Adipocyte (in vitro differentiated cells): ENCODE data around the gene CACNG6.

Experiments
- DNase-seq: peaks from one replicate; pipeline ENCODE4 v3.0.0-alpha.2; 2015; ENCODE audit warnings: low read depth
- H3K27me3 ChIP-seq: replicated peaks from 2 replicates; pipeline ENCODE4 v1.7.0; 2013; ENCODE audit warnings: mild to moderate bottlenecking, low read length, moderate library complexity; ENCODE audit not compliant: control insufficient read depth, insufficient read depth
- H3K36me3 ChIP-seq: 2 replicates; pipeline ENCODE4 v1.7.0; 2013; ENCODE audit warnings: low read length, mild to moderate bottlenecking, moderate library complexity; ENCODE audit not compliant: control insufficient read depth, insufficient read depth, severe bottlenecking
- H3K4me1 ChIP-seq: 2 replicates; pipeline ENCODE4 v1.7.0; 2013; ENCODE audit warnings: mild to moderate bottlenecking, low read length, moderate library complexity; ENCODE audit not compliant: control insufficient read depth, insufficient read depth
- H3K4me3 ChIP-seq: 2 replicates; pipeline ENCODE4 v1.7.0; 2013; ENCODE audit warnings: mild to moderate bottlenecking, low read length, moderate library complexity
- H3K9ac ChIP-seq: 2 replicates; pipeline ENCODE4 v1.7.0; 2013; ENCODE audit warnings: mild to moderate bottlenecking, low read length, moderate library complexity
- H3K9me3 ChIP-seq: 2 replicates; pipeline ENCODE4 v1.7.0; 2013; ENCODE audit warnings: mild to moderate bottlenecking, low read length, moderate library complexity; ENCODE audit not compliant: control insufficient read depth

The CACNG6 gene

DNA sequence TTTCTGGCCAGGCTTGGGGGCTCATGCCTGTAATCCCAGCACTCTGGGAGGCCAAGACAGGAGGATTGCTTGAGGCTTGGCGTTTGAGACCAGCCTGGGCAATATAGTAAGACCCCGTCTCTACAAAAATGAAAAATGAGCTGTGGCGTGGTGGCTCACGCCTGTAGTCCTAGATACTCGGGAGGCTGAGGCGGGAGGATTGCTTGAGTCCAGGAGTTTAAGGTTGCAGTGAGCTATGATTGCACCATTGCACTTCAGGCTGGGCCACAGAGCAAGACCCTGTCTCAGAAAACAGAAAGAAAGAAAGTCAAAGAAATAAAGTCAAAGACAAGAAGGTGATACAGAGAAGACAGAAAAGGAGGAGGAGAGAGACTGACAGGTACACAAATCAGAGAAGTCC is 2.5 kb upstream of the CACNG6 start:
- H3K36me3 ChIP-seq, result no peaks in the 10 kb centered on the region
- no peak for DNase-seq
- H3K27me3 ChIP-seq, result peaks cover 41% of the 10 kb centered on the region
- no peak overlapping the region for H3K9ac ChIP-seq
- no peaks in the 10 kb centered on the region for H3K9me3 ChIP-seq
- H3K4me1 ChIP-seq, result no peaks in the 10 kb centered on the region
- no peak overlapping the region for H3K4me3 ChIP-seq

- Histone ChIP-seq H3K9me3 (no peaks in the 10 kb centered on the region), H3K4me1 (no peaks in the 10 kb centered on the region), H3K4me3 (no peak overlapping the region), H3K36me3 (no peaks in the 10 kb centered on the region), H3K27me3 (peaks cover 41% of the 10 kb centered on the region), H3K9ac (no peak overlapping the region)
- no peak for DNase-seq
Observed at GRCh38 chr19:53989600-53990533, 1.6 kb upstream of the CACNG6 start.

DNA sequence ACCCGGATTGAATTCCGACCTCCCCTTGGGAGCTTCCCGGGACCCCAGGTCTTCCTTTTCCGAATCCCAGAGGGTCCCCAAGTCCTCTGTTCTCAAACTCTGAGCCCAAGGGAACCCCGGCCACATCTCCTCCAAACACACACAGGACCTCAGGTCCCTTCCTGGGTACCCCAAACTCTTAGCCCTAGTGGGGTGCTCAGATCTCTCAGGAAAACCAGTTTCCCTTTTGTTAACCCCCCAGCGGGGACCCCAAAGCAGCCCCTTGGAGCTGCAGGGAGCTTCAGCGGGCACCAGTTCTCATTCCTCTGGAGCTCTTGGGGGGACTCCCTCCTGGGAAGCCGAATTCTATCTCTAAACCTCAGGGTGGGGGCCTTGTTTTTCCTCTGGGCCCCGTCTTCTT is 774 bp downstream of the CACNG6 start:
- DNase-seq, result no peak
- no peaks in the 10 kb centered on the region for H3K4me1 ChIP-seq
- H3K9ac ChIP-seq, result no peak overlapping the region
- no peaks in the 10 kb centered on the region for H3K36me3 ChIP-seq
- H3K27me3 ChIP-seq, result peaks cover 49% of the 10 kb centered on the region
- H3K9me3 ChIP-seq, result no peaks in the 10 kb centered on the region
- no peak overlapping the region for H3K4me3 ChIP-seq

DNA sequence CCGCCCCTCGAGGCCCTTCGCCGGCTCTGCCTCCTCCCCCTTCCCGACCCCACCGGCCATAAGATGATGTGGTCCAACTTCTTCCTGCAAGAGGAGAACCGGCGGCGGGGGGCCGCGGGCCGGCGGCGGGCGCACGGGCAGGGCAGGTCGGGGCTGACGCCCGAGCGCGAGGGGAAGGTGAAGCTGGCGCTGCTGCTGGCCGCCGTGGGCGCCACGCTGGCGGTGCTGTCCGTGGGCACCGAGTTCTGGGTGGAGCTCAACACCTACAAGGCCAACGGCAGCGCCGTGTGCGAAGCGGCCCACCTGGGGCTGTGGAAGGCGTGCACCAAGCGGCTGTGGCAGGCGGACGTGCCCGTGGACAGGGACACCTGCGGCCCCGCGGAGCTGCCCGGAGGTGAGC is 1.4 kb downstream of the CACNG6 start:
- Histone ChIP-seq H3K4me1 (no peaks in the 10 kb centered on the region), H3K9ac (no peak overlapping the region), H3K9me3 (no peaks in the 10 kb centered on the region), H3K36me3 (no peaks in the 10 kb centered on the region), H3K4me3 (no peak overlapping the region), H3K27me3 (peaks cover 55% of the 10 kb centered on the region)
- no peak for DNase-seq

- H3K27me3 ChIP-seq, result peaks cover 60% of the 10 kb centered on the region
- H3K36me3 ChIP-seq, result no peaks in the 10 kb centered on the region
- H3K4me3 ChIP-seq, result no peak overlapping the region
- DNase-seq, result no peak
- H3K9me3 ChIP-seq, result no peaks in the 10 kb centered on the region
- no peaks in the 10 kb centered on the region for H3K4me1 ChIP-seq
- H3K9ac ChIP-seq, result no peak overlapping the region
Observed at GRCh38 chr19:53993448-53993847, 2.0 kb downstream of the CACNG6 start.

DNA sequence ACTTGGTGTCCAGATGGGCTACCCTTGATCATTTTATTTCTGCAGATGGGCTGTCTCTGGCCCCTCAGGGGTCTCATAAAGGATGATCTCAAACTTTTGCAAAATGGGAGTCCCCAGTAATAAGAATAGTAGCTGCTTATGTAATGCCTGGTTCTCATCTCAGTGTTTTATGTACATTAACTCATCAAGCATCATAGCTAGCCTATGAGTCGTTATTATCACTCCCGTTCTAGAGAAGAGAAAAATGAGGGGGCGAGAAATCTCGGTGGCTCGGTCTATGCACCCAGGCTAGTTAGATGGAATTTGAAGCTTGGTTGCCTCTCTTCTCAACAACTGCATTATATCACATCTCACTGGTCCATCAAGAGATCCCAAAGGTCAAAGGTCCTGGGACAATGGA is 3.4 kb downstream of the CACNG6 start:
- no peak overlapping the region for H3K9ac ChIP-seq
- DNase-seq, result no peak
- no peaks in the 10 kb centered on the region for H3K4me1 ChIP-seq
- no peaks in the 10 kb centered on the region for H3K36me3 ChIP-seq
- H3K9me3 ChIP-seq, result no peaks in the 10 kb centered on the region
- no peak overlapping the region for H3K4me3 ChIP-seq
- peaks cover 64% of the 10 kb centered on the region for H3K27me3 ChIP-seq

DNA sequence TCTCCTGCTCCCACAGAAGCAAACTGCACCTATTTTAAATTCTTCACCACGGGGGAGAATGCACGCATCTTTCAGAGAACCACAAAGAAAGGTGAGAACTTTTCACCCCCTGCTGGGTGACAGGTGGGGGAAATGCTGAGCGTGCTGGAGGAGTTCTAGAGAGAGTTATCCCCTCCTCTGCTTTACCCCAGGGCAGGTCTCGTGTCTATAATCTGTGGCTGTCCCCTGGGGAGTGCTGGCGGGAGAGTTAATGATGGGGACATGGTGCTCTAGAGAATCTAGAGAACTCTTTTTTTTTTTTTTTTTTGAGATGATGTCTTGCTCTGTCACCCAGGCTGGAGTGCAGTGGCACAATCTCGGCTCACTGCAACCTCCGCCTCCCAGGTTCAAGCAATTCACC is 6.8 kb downstream of the CACNG6 start:
- no peaks in the 10 kb centered on the region for H3K36me3 ChIP-seq
- peaks cover 70% of the 10 kb centered on the region for H3K27me3 ChIP-seq
- H3K9ac ChIP-seq, result no peak overlapping the region
- no peak for DNase-seq
- H3K4me1 ChIP-seq, result no peaks in the 10 kb centered on the region
- H3K4me3 ChIP-seq, result no peak overlapping the region
- H3K9me3 ChIP-seq, result no peaks in the 10 kb centered on the region

- peaks cover 56% of the 10 kb centered on the region for H3K27me3 ChIP-seq
Observed at GRCh38 chr19:53999694-54000093, 8.3 kb downstream of the CACNG6 start.

DNA sequence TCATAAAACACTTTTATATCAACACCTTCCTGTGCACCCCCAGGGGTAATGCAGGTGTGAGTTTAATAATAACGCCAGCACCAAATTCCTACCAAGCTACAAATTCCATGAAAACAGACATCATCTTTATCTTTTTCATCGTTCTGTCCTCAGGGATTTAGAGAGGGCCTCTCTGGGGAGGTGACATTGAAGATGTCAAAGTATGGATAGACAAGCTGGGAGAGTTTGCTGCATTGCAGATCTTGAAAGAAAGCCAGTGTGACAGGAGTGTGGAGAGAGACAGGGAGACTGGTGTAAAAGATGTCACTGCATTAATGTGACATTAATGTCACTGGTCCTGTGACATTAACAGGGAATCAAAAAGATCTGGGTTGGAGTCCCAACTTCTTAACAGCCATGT is 10.1 kb downstream of the CACNG6 start:
- Histone ChIP-seq H3K9ac (no peak overlapping the region), H3K4me1 (no peaks in the 10 kb centered on the region), H3K4me3 (no peak overlapping the region), H3K9me3 (no peaks in the 10 kb centered on the region), H3K36me3 (no peaks in the 10 kb centered on the region), H3K27me3 (peaks cover 44% of the 10 kb centered on the region)
- no peak for DNase-seq

More at GRCh38 chr19:53999694-54000093, 8.3 kb downstream of the CACNG6 start:
- no peaks in the 10 kb centered on the region for H3K9me3 ChIP-seq
- no peaks in the 10 kb centered on the region for H3K4me1 ChIP-seq
- H3K4me3 ChIP-seq, result no peak overlapping the region
- DNase-seq, result no peak
- H3K9ac ChIP-seq, result no peak overlapping the region
- H3K36me3 ChIP-seq, result no peaks in the 10 kb centered on the region

- Histone ChIP-seq H3K9ac (no peak overlapping the region), H3K36me3 (no peaks in the 10 kb centered on the region), H3K4me1 (no peaks in the 10 kb centered on the region), H3K9me3 (no peaks in the 10 kb centered on the region), H3K27me3 (peaks cover 39% of the 10 kb centered on the region), H3K4me3 (no peak overlapping the region)
- no peak for DNase-seq
Observed at GRCh38 chr19:54002495-54003315, 11.3 kb downstream of the CACNG6 start.

- Histone ChIP-seq H3K9me3 (no peaks in the 10 kb centered on the region), H3K36me3 (no peaks in the 10 kb centered on the region), H3K9ac (no peak overlapping the region), H3K4me3 (no peak overlapping the region), H3K4me1 (no peaks in the 10 kb centered on the region), H3K27me3 (peaks cover 4% of the 10 kb centered on the region)
- DNase-seq, result no peak
Observed at GRCh38 chr19:54009440-54009839, 18.0 kb downstream of the CACNG6 start.
